Activated CD4-positive, alpha-beta T cell treated with anti-CD3 and anti-CD28 coated beads for 36 hours (primary cell): ENCODE results near the gene NCOR1. TPM values are rescaled to one million over a fixed set of nuclear protein-coding genes. Genes with fewer than 3 reads are reported as not detected.
"Not testable (repeated sequence)": the region's sequence is repeated elsewhere in the genome, so short reads cannot be mapped to it uniquely, and the experiment has no call there.

Experiments used
- ATAC-seq: fragments of 200-7000 bp; cut with Tn5 transposase; one replicate; pipeline ENCODE4 v1.10.0; 2021; ENCODE audit warnings: mild to moderate bottlenecking, moderate library complexity
- CTCF ChIA-PET: fragments of 350-600 bp; sonication (Branson Sonifier 250); formaldehyde crosslinking; loops from one replicate; lab custom pipeline; 2021; ENCODE audit warnings: antibody characterized with exemption; lab: Charles Lee
- POLR2A ChIA-PET: fragments of 350-600 bp; sonication (Branson Sonifier 250); formaldehyde crosslinking; loops from one replicate; lab custom pipeline; 2021; ENCODE audit warnings: antibody characterized with exemption, inconsistent platforms; lab: Charles Lee
- DNase-seq: peaks from one replicate; pipeline ENCODE4 v3.0.0-alpha.2; 2020
- H3K27ac Mint-ChIP-seq: one replicate; pipeline ENCODE4 v1.8.0; 2021; ENCODE audit warnings: mixed read lengths
- H3K27me3 Mint-ChIP-seq: one replicate; pipeline ENCODE4 v1.8.0; 2021; ENCODE audit warnings: mixed read lengths
- H3K36me3 Mint-ChIP-seq: one replicate; pipeline ENCODE4 v1.8.0; 2021; ENCODE audit warnings: low read depth, mixed read lengths
- H3K4me1 Mint-ChIP-seq: one replicate; pipeline ENCODE4 v1.8.0; 2021; ENCODE audit warnings: mixed read lengths
- H3K4me3 Mint-ChIP-seq: one replicate; pipeline ENCODE4 v1.8.0; 2021; ENCODE audit warnings: mild to moderate bottlenecking, moderate library complexity, mixed read lengths
- H3K9me3 Mint-ChIP-seq: one replicate; pipeline ENCODE4 v1.8.0; 2021; ENCODE audit warnings: low read depth, mixed read lengths
- intact Hi-C, 2 experiments: fragments of 100-400 bp; cut with DNase I in 1 of 2; cut with micrococcal nuclease in 1 of 2; formaldehyde crosslinking; loops; one replicate each; pipeline versions ENCODE4 v1.14.2 to v1.15.1; 2022 to 2024; cut with DNase I, micrococcal nuclease
- total RNA-seq, 2 experiments: library from RNA; stranded (reverse); gene quantifications; one replicate each; pipeline ENCODE4 v1.2.3, GENCODE V29; 2021

The NCOR1 gene
- total RNA-seq, 2 experiments from 2014 or later, result 110 to 155 TPM

- H3K4me1 Mint-ChIP-seq, intact Hi-C loops, CTCF ChIA-PET, H3K27ac Mint-ChIP-seq, H3K4me3 Mint-ChIP-seq, H3K27me3 Mint-ChIP-seq, POLR2A ChIA-PET, DNase-seq, H3K9me3 Mint-ChIP-seq, ATAC-seq: not testable (repeated sequence)
- peaks cover 55% of the 10 kb centered on the region for H3K36me3 Mint-ChIP-seq
These were observed 160.2 kb downstream of the NCOR1 start for GRCh38 chr17:16055139-16055538.

- peaks cover 53% of the 10 kb centered on the region for H3K36me3 Mint-ChIP-seq
- H3K27ac Mint-ChIP-seq, result peak overlapping the region; percentile 22
- H3K4me1 Mint-ChIP-seq, result peaks cover 9% of the 10 kb centered on the region
- H3K4me3 Mint-ChIP-seq, result no peak overlapping the region
- no peaks in the 10 kb centered on the region for H3K27me3 Mint-ChIP-seq
- CTCF ChIA-PET, result no interaction called here
- DNase-seq (no peak), ATAC-seq (no peak)
- H3K9me3 Mint-ChIP-seq, result no peaks in the 10 kb centered on the region
- POLR2A ChIA-PET, result no interaction called here
- intact Hi-C loops, result no loop called here
These were observed 162.8 kb downstream of the NCOR1 start for GRCh38 chr17:16052486-16052885.

- H3K36me3 Mint-ChIP-seq, result peaks cover 52% of the 10 kb centered on the region
- ATAC-seq (no peak), DNase-seq (no peak)
- no peak overlapping the region for H3K4me3 Mint-ChIP-seq
- H3K27me3 Mint-ChIP-seq, result no peaks in the 10 kb centered on the region
- CTCF ChIA-PET, result no interaction called here
- intact Hi-C loops, result no loop called here
- POLR2A ChIA-PET, result no interaction called here
- peak overlapping the region; percentile 82 for H3K27ac Mint-ChIP-seq
- H3K4me1 Mint-ChIP-seq, result peaks cover 13% of the 10 kb centered on the region
- H3K9me3 Mint-ChIP-seq, result no peaks in the 10 kb centered on the region
These were observed 164.5 kb downstream of the NCOR1 start for GRCh38 chr17:16050844-16051243.

GRCh38 chr17:16048811-16049449, 166.4 kb downstream of the NCOR1 start:
- Mint-ChIP-seq H3K4me1 (peaks cover 12% of the 10 kb centered on the region), H3K4me3 (no peak overlapping the region), H3K27me3 (no peaks in the 10 kb centered on the region), H3K9me3 (no peaks in the 10 kb centered on the region), H3K27ac (no peak overlapping the region), H3K36me3 (peaks cover 42% of the 10 kb centered on the region)
- CTCF ChIA-PET, result interaction anchor here (1.2 kb wide), 1 partner anchor 19 kb away, joined by 3 read pairs; no protein-coding TSS in a partner anchor
- DNase-seq (no peak), ATAC-seq (no peak)
- POLR2A ChIA-PET, result no interaction called here
- intact Hi-C loops, result no loop called here

- Mint-ChIP-seq H3K9me3 (no peaks in the 10 kb centered on the region), H3K36me3 (peaks cover 38% of the 10 kb centered on the region), H3K27ac (peak overlapping the region; percentile 47), H3K4me3 (no peak overlapping the region), H3K4me1 (peaks cover 7% of the 10 kb centered on the region), H3K27me3 (no peaks in the 10 kb centered on the region)
- DNase-seq, result no peak
- intact Hi-C loops, result no loop called here
- ATAC-seq, result no peak
- ChIA-PET CTCF (interaction anchor here (0.9 to 1.5 kb wide), 2 partner anchors 17 to 40 kb away, joined by 3 to 5 read pairs; no protein-coding TSS in a partner anchor), POLR2A (no interaction called here)
These were observed 168.4 kb downstream of the NCOR1 start for GRCh38 chr17:16046966-16047365.

- Mint-ChIP-seq H3K27me3 (no peaks in the 10 kb centered on the region), H3K4me3 (no peak overlapping the region), H3K36me3 (peaks cover 41% of the 10 kb centered on the region), H3K4me1 (peaks cover 4% of the 10 kb centered on the region), H3K27ac (peak overlapping the region; percentile 22), H3K9me3 (no peaks in the 10 kb centered on the region)
- ATAC-seq, result no peak
- POLR2A ChIA-PET, result no interaction called here
- DNase-seq, result no peak
- intact Hi-C loops, result no loop called here
- CTCF ChIA-PET, result interaction anchor here (0.8 to 1.0 kb wide), 2 partner anchors 10 to 173 kb away, joined by 3 read pairs; no protein-coding TSS in a partner anchor
These were observed 170.8 kb downstream of the NCOR1 start for GRCh38 chr17:16044487-16044886.

GRCh38 chr17:16040710-16041251, 174.6 kb downstream of the NCOR1 start:
- DNase-seq, result no peak
- H3K4me1 Mint-ChIP-seq, result peaks cover 10% of the 10 kb centered on the region
- H3K27ac Mint-ChIP-seq, result no peak overlapping the region
- no peak overlapping the region for H3K4me3 Mint-ChIP-seq
- ChIA-PET POLR2A (no interaction called here), CTCF (no interaction called here)
- no peak for ATAC-seq
- no peaks in the 10 kb centered on the region for H3K9me3 Mint-ChIP-seq
- no peaks in the 10 kb centered on the region for H3K27me3 Mint-ChIP-seq
- H3K36me3 Mint-ChIP-seq, result peaks cover 59% of the 10 kb centered on the region
- intact Hi-C loops, result no loop called here

GRCh38 chr17:16037636-16038035, 177.7 kb downstream of the NCOR1 start:
- ATAC-seq (no peak), DNase-seq (no peak)
- no peak overlapping the region for H3K4me3 Mint-ChIP-seq
- H3K27me3 Mint-ChIP-seq, result no peaks in the 10 kb centered on the region
- no peaks in the 10 kb centered on the region for H3K9me3 Mint-ChIP-seq
- H3K4me1 Mint-ChIP-seq, result peaks cover 10% of the 10 kb centered on the region
- ChIA-PET POLR2A (no interaction called here), CTCF (no interaction called here)
- peak overlapping the region; percentile 80 for H3K27ac Mint-ChIP-seq
- H3K36me3 Mint-ChIP-seq, result peaks cover 60% of the 10 kb centered on the region
- intact Hi-C loops, result no loop called here

GRCh38 chr17:16036261-16036660, 179.1 kb downstream of the NCOR1 start:
- ChIA-PET CTCF (no interaction called here), POLR2A (no interaction called here)
- H3K27ac Mint-ChIP-seq, result no peak overlapping the region
- no peak overlapping the region for H3K4me3 Mint-ChIP-seq
- H3K4me1 Mint-ChIP-seq, result peaks cover 10% of the 10 kb centered on the region
- DNase-seq (no peak), ATAC-seq (no peak)
- peaks cover 63% of the 10 kb centered on the region for H3K36me3 Mint-ChIP-seq
- H3K9me3 Mint-ChIP-seq, result no peaks in the 10 kb centered on the region
- intact Hi-C loops, result no loop called here
- no peaks in the 10 kb centered on the region for H3K27me3 Mint-ChIP-seq

GRCh38 chr17:16033729-16034349, 181.5 kb downstream of the NCOR1 start:
- DNase-seq (no peak), ATAC-seq (no peak)
- peak overlapping the region; percentile 6 for H3K27ac Mint-ChIP-seq
- no peaks in the 10 kb centered on the region for H3K27me3 Mint-ChIP-seq
- POLR2A ChIA-PET, result no interaction called here
- intact Hi-C loops, result no loop called here
- no peaks in the 10 kb centered on the region for H3K9me3 Mint-ChIP-seq
- no peak overlapping the region for H3K4me3 Mint-ChIP-seq
- CTCF ChIA-PET, result interaction anchor here (0.8 kb wide), 1 partner anchor 257 kb away, joined by 3 read pairs; no protein-coding TSS in a partner anchor
- H3K4me1 Mint-ChIP-seq, result peaks cover 17% of the 10 kb centered on the region
- peaks cover 65% of the 10 kb centered on the region for H3K36me3 Mint-ChIP-seq

GRCh38 chr17:16027708-16028584, 187.4 kb downstream of the NCOR1 start:
- POLR2A ChIA-PET, result interaction anchor here (0.9 to 1.3 kb wide), 2 partner anchors 23 to 29 kb away, joined by 3 to 5 read pairs; partner anchors contain the start of genes TTC19 and ZSWIM7
- Mint-ChIP-seq H3K4me1 (peaks cover 48% of the 10 kb centered on the region), H3K27me3 (no peaks in the 10 kb centered on the region), H3K36me3 (peaks cover 71% of the 10 kb centered on the region), H3K4me3 (peak overlapping the region; percentile 61), H3K9me3 (no peaks in the 10 kb centered on the region), H3K27ac (peak overlapping the region; percentile 97)
- CTCF ChIA-PET, result interaction anchor here (0.9 to 1.5 kb wide), 5 partner anchors 15 to 45 kb away, joined by 3 to 6 read pairs (median 5); partner anchors contain the start of genes TTC19 and ZSWIM7
- ATAC-seq, result peak; percentile 98
- DNase-seq, result peak; percentile 80
- intact Hi-C loops, result loop anchor here (1.0 to 5.0 kb wide), 9 partner anchors 29 to 388 kb away; partner anchors contain the start of genes TTC19 (in 2 of the 2), ZSWIM7 (in 2 of the 2) and NCOR1 (in 1 of the 2)
